HG03025 (cell line): ENCODE results near the gene DRAXIN.

ENCODE experiments used
- ATAC-seq: cut with Tn5 transposase; IDR thresholded peaks from one replicate; pipeline ENCODE4 v1.9.1; 2021; ENCODE audit warnings: mild to moderate bottlenecking, moderate library complexity; ENCODE audit not compliant: unreplicated experiment, low FRiP score

DRAXIN gene

DNA sequence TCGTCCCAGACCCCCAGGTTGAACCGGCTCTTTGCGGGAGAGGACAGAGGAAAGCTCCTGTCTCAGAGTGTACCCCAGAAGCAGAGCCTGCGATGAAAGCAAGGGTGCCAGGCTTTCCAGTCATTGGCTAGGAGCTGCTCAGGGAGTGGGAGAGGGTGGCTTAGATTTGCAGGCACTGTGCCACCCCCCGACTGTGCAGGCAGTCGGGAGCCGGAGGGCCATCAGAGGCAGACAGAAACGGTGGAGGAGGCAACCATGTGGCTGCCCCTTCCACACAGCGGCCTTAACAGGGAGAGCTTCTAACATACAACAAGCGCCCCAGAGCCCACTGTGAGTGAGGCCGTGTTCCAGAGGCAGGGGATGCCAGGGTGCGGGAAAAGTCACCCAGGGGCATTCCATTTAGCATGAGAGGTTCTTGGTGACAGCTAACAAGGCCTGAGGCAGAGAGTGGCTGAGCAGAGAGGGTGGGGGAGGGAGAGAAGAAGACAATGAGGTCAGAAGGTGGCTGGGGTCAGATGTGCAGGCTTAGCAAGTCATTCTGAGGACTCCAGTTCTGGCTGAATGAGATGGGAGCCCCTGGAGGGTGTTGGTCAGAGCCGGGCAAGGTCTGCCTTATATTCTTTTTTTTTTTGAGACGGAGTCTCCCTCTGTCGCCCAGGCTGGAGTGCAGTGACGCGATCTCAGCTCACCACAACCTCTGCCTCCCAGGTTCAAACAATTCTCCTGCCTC is 61.0 kb downstream of the DRAXIN start:
- no peak for ATAC-seq

- ATAC-seq: no peak
These were observed 62.2 kb downstream of the DRAXIN start for GRCh38 chr1:11753555-11754208.

- no peak for ATAC-seq
These were observed 65.5 kb downstream of the DRAXIN start for GRCh38 chr1:11757047-11757446.

DNA sequence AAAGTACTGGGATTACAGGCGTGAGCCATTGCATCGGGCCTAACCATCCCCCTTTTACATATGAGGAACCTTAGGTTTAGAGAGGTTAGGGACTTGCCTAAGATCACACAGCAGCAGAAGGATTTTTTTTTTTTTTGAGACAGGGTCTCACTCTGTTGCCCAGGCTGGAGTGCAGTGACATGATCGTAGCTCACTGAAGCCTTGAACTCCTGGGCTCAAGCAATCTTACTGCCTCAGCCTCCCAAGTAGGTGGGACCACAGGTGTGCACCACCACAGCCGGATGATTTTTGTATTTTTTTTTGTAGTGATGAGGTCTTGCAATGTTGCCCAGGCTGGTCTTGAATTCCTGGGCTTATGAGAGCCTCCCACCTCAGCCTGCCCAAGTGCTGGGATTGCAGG is 68.3 kb downstream of the DRAXIN start:
- ATAC-seq: no peak

DNA sequence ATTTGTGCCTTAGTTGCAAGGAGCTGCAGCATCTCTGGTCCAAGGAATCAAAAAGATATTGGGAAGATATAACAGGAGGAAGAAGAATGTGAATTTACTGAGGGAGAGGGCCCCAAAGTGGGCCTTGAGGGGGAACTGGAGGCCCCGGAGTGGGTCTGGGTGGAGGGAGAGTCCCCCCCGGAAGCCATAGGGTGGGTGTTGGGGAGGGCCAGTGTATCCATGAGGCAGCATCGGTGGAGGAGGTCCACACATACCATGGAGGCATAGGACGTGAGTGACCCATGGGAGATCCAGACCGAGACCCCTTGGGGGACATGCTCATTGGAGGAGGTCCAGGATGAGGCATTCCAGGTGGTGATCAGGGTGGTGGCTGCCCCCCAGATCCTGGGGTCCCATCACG is 69.8 kb downstream of the DRAXIN start:
- ATAC-seq: no peak

DNA sequence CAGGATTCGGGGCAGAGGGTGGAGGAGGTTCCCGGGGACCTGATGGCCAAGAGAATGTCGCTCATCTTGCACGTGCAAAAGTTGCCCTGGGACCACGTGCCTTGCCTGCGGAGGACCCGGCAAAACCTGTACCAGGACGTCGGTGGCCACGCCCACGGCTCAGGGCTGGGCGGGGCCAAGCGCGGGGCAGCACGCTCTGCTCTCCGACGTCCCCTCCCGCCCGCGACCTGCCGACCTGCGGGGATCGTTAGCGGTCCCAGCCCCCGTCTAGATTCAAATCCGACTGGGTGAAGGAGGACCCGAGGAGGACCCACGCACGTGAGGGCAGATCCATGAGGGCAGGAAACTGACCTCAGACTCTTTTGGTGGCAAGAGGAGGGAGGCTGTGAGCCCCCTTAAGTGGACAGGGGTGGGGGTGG is 70.5 kb downstream of the DRAXIN start, which contains the start of gene C1orf167:
C1orf167 (plus strand) TSS at position 206 of the 419 bp plus-strand sequence. CDS start 2,208 bp downstream, outside the sequence.
- ATAC-seq: no peak

DNA sequence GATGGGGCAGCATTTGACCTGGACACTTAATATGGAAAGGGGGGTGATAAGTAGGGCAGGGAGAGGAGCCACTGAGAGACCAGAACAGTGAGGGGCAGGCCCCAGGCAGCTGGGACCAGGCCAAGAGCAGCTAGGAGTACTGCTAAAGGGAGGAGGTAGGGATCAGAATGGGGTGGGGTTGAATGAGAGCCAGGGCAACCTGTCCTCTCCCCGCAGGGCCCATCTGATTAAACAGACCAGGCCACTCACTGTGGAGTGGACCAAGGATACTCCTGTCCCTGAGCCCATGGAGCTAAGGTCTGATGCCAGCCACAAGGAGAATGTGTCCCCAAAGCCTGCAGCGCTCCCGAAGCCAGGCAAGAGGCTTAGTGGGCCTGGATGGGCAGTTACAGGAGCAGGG is 72.6 kb downstream of the DRAXIN start:
- no peak for ATAC-seq

GRCh38 chr1:11764519-11764918 is 73.0 kb downstream of the DRAXIN start:
- no peak for ATAC-seq

- no peak for ATAC-seq
These were observed 74.3 kb downstream of the DRAXIN start for GRCh38 chr1:11765661-11766428.

DNA sequence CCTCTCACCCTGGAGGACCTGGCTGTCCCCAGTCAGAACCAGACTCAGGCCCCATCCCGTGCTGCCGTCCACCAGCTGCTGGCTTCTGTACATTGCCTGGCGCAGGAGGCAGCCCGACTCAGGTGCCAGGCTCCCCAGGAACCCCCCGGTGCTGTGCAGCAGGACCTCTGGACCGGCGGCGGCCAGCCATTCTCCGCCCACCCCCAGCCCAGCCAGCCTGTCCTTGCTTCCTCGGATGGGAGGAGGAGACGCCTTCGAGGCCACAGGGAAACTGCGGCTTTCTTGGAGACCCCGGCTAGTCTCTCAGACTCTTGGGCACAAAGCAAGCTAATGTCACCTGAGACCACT is 74.9 kb downstream of the DRAXIN start:
- no peak for ATAC-seq

DNA sequence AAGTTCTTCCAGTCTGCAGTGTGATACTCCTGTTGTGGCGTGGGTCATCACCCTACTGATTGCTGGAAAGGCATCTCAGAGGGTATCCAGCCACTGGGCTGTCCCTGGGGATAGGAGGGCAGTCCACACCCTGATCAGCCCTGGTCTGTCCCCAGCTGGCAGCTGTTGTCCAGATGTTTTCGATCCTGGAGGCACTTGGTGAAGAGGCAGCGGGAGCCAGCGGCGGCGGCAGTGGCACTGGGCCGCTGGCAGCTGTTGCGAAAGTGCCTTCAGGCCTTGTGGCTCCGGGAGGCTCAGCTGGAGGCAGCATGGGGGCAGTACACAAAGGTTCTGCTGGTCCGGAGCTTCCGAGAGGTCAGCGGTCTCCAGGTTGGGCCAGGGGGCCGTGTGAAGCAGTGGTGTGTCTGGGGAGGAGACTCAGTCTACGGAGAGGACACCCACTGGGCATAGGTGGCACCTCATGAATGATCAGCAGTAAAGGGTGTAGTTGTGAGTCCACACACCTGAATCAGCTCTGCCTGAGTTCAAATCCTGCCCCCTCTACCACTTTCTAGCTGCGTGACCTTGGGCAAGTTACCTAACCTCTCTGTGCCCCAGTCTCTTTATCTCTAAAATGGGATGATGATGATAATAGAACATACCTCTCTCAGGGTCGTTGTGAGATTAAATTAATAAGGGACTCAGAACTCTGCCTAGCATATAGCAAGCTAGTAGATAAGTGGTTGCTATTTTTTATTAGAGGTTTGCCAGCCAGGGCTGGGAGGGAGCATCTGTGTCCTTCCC is 76.6 kb downstream of the DRAXIN start:
- ATAC-seq: no peak

GRCh38 chr1:11768821-11769220 is 77.3 kb downstream of the DRAXIN start:
- ATAC-seq: no peak

GRCh38 chr1:11769274-11769673 is 77.8 kb downstream of the DRAXIN start:
- ATAC-seq: no peak

- no peak for ATAC-seq
These were observed 78.5 kb downstream of the DRAXIN start for GRCh38 chr1:11770011-11770410.

DNA sequence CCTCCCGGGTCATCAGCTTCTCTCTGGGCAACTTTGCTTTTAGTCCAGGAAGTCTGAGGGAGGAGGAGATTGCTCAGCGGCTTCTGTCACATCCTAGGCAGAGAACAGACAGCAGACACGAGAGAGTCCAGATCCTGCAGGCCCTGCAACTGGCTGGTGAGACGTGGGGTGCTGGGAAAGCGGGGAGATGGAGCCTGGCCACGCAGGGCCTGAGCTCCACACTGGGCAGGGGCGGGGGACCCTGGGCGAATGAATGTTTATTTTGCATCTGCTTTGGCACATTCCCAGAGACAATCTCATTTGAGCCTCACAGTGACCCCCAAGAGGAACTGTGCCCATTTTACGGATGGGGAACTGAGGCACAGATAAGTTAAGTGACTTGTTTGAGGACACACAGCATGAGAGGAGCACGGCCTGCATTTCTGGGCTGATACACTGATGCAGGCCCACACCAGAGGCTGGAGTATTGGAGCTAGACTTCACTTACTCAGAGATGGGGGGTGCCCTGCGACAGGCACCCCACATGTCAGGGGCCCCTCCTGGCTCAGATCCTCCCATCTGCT is 80.1 kb downstream of the DRAXIN start:
- ATAC-seq: no peak

DNA sequence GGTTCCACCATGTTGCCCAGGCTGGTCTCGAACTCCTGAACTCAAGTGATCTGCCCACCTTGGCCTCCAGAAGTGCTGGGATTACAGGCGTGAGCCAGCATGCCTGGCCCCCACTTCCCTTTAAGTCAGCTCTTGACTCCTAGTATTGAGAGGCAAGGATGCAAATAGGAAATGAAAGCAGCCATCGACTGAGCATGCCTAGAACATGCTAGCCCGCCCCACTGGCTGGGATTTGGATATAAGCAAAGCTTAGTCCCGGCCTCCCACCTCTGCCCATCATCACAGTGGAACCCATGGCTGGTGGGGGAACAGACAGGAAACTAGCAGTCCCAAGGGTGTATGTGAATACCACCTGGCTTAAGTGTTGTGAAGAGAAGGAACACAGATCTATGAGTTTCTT is 80.9 kb downstream of the DRAXIN start:
- no peak for ATAC-seq

DNA sequence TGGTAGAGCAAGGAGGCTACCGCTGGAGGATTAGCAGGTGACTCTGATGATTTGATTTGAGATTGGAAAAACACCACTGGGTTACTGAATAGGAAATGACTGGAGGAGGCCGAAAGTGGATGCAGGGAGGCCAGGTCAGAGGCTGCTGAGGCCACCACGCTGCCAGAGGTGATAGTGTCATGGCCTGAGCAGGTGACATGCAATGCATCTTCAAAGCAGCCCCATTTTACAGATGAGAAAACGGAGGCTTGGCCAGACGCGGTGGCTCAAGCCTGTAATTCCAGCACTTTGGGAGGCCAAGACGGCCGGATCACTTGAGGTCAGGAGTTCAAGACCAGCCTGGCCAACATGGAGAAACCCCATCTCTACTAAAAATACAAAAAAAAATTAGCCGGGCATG is 83.2 kb downstream of the DRAXIN start:
- no peak for ATAC-seq
